GM23248 (cell line): ENCODE results near the gene PPP1R2C. TPM values are rescaled to one million over a fixed set of nuclear protein-coding genes. Genes with fewer than 3 reads are reported as not detected.
A peak's percentile ranks its signal among the peaks of the same experiment; 100 is the strongest.

ENCODE experiments used
- DNase-seq: peaks from one replicate; pipeline ENCODE4 v3.0.0-alpha.2; 2015
- H2AFZ ChIP-seq: fragments of 200-600 bp; sonication (generic); 2 replicates; pipeline ENCODE4 v1.6.1; 2016; ENCODE audit warnings: antibody characterized with exemption
- H3F3A ChIP-seq: fragments of 200-600 bp; sonication (generic); 2 replicates; pipeline ENCODE4 v1.6.1; 2016; ENCODE audit warnings: mild to moderate bottlenecking, antibody characterized with exemption, mixed run types; ENCODE audit not compliant: insufficient read depth
- H3K27ac ChIP-seq: fragments of 200-600 bp; sonication (generic); 2 replicates; pipeline ENCODE4 v1.5.1; 2016; ENCODE audit warnings: mild to moderate bottlenecking
- H3K27me3 ChIP-seq: fragments of 200-600 bp; sonication (generic); replicated peaks from 2 replicates; pipeline ENCODE4 v1.6.1; 2016; ENCODE audit warnings: mild to moderate bottlenecking; ENCODE audit not compliant: insufficient read depth
- H3K36me3 ChIP-seq: fragments of 200-600 bp; sonication (generic); 2 replicates; pipeline ENCODE4 v1.6.1; 2016; ENCODE audit warnings: low read depth, mild to moderate bottlenecking
- H3K4me1 ChIP-seq: fragments of 200-600 bp; sonication (generic); 2 replicates; pipeline ENCODE4 v1.6.1; 2016; ENCODE audit warnings: mild to moderate bottlenecking; ENCODE audit not compliant: insufficient read depth
- H3K4me2 ChIP-seq: fragments of 200-600 bp; sonication (generic); one replicate; pipeline ENCODE4 v1.6.1; 2016; ENCODE audit warnings: mild to moderate bottlenecking; ENCODE audit not compliant: unreplicated experiment
- H3K4me3 ChIP-seq: fragments of 200-600 bp; sonication (generic); 2 replicates; pipeline ENCODE4 v1.5.1; 2016; ENCODE audit warnings: mild to moderate bottlenecking
- H3K79me2 ChIP-seq: fragments of 200-600 bp; sonication (generic); 2 replicates; pipeline ENCODE4 v1.6.1; 2016; ENCODE audit warnings: mild to moderate bottlenecking; ENCODE audit not compliant: insufficient read depth
- H3K9ac ChIP-seq: fragments of 200-600 bp; sonication (generic); 2 replicates; pipeline ENCODE4 v1.6.1; 2016; ENCODE audit warnings: mild to moderate bottlenecking
- H3K9me2 ChIP-seq: fragments of 200-600 bp; sonication (generic); 2 replicates; pipeline ENCODE4 v1.6.1; 2016; ENCODE audit warnings: mixed run types, mild to moderate bottlenecking, moderate library complexity; ENCODE audit not compliant: insufficient read depth
- H3K9me3 ChIP-seq: fragments of 200-600 bp; sonication (generic); one replicate; pipeline ENCODE4 v1.6.1; 2017; ENCODE audit warnings: low read depth
- H4K20me1 ChIP-seq: fragments of 200-600 bp; sonication (generic); 2 replicates; pipeline ENCODE4 v1.6.0; 2016; ENCODE audit not compliant: insufficient read depth
- EZH2 ChIP-seq: fragments of 200-600 bp; sonication (generic); IDR thresholded peaks from 2 replicates; pipeline ENCODE4 v1.6.1; 2018; ENCODE audit warnings: antibody characterized with exemption, mild to moderate bottlenecking; ENCODE audit not compliant: insufficient read depth, poor library complexity, severe bottlenecking
- EZH2phosphoT487 ChIP-seq: fragments of 200-600 bp; sonication (generic); IDR thresholded peaks from 2 replicates; pipeline ENCODE4 v1.6.1; 2018; ENCODE audit warnings: antibody characterized with exemption, moderate library complexity, mild to moderate bottlenecking, low read depth; ENCODE audit not compliant: insufficient read depth
- WGBS, 2 experiments: methylation state at CpG; one replicate each; pipeline ENCODE4 v1.1.6; 2015 to 2017; ENCODE audit warnings: low lambda C conversion rate in 2 of 2, low coverage in 1 of 2; ENCODE audit errors: missing lambda C conversion rate in 2 of 2; 5-methylcytosine and 5-hydroxymethylcytosine counted together
- in situ Hi-C: fragments of 300-500 bp; cut with MboI; formaldehyde crosslinking; loops from 2 replicates; pipeline ENCODE4 v1.15.0; 2020
- polyA plus RNA-seq: library from polyadenylated mRNA; unstranded; fragments of >200 nt; fragmentation: Nextera tagmentation; extraction: Ambion mirVana; gene quantifications from 2 replicates; pipeline ENCODE4 v1.2.1, GENCODE V29; 2016
- total RNA-seq: library from RNA; depleted of rRNA; stranded (reverse); fragments of >200 nt; shearing (Covaris generic); gene quantifications from 2 replicates; pipeline ENCODE4 v1.2.3, GENCODE V29; 2014

PPP1R2C gene
- total and polyA plus RNA-seq, 2 experiments from 2014 or later: not detected

- Histone ChIP-seq H3K9me2 (no peaks in the 10 kb centered on the region), H3K36me3 (no peaks in the 10 kb centered on the region), H3K4me2 (no peak overlapping the region), H3K79me2 (no peaks in the 10 kb centered on the region), H3K9me3 (no peaks in the 10 kb centered on the region), H3K4me1 (no peaks in the 10 kb centered on the region), H3K27ac (no peak overlapping the region), H4K20me1 (no peaks in the 10 kb centered on the region), H3F3A (no peaks in the 10 kb centered on the region), H3K4me3 (no peak overlapping the region), H3K9ac (no peak overlapping the region), H3K27me3 (no peaks in the 10 kb centered on the region), H2AFZ (no peak overlapping the region)
- no peak for DNase-seq
- 87 to 97% methylated on average over 2 of the region's 2 CpGs for WGBS, 2 experiments
- in situ Hi-C loops: no loop called here
- TF ChIP-seq EZH2phosphoT487 (no peak), EZH2 (no peak)
Observed at GRCh38 chrX:42754115-42754514, 23.8 kb downstream of the PPP1R2C start.

DNA sequence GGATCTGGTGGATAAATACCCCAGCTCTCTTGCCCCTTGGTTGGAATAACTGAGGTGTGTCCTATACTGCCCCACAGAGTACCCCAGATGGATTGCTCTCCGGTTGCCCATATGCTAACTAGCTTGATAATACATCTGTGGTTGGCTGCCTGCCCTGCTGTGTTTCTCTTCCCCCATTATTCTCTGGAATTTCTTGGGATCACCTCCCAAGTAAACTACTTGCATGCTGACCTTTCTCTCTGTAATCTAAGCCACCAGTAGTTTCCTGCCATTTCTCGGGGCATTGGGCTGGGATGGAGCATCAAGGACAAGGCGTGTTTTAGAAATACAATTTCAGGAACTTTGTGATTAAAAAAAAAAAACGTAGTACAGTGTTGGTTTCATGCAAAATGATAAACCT lies 25.2 kb downstream of the PPP1R2C start:
- H4K20me1 ChIP-seq: no peaks in the 10 kb centered on the region
- no peaks in the 10 kb centered on the region for H3K9me3 ChIP-seq
- H3K27ac ChIP-seq: no peak overlapping the region
- WGBS, 2 experiments: 67 to 82% methylated on average over 4 of the region's 4 CpGs
- no peak overlapping the region for H3K4me3 ChIP-seq
- no peaks in the 10 kb centered on the region for H3F3A ChIP-seq
- no peaks in the 10 kb centered on the region for H3K27me3 ChIP-seq
- H2AFZ ChIP-seq: no peak overlapping the region
- TF ChIP-seq EZH2: no peak
- no peak for TF ChIP-seq EZH2phosphoT487
- in situ Hi-C loops: no loop called here
- H3K4me1 ChIP-seq: no peaks in the 10 kb centered on the region
- no peaks in the 10 kb centered on the region for H3K9me2 ChIP-seq
- no peaks in the 10 kb centered on the region for H3K36me3 ChIP-seq
- H3K4me2 ChIP-seq: no peak overlapping the region
- no peak overlapping the region for H3K9ac ChIP-seq
- H3K79me2 ChIP-seq: no peaks in the 10 kb centered on the region
- no peak for DNase-seq

DNA sequence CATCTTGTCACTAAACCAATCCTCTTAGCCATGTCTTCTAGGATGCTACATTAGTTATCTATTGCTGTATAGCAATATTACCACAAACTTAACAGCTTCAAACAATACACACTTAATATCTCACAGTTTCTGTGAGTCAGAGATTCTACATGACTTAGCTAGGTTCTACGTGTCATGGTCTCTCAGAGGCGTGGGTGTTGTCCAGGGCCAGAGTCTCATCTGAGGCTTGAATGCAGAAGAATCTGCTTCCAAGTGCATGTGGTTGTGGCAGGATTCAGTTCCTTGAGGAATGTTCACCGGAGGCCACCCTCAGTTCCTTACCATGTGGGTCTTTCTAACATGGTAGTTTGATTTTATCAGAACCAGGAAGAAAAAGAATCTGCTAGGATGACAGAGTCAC lies 26.4 kb downstream of the PPP1R2C start:
- in situ Hi-C loops: no loop called here
- no peak overlapping the region for H3K27ac ChIP-seq
- WGBS, 2 experiments: 26 to 36% methylated on average over 3 of the region's 3 CpGs

GRCh38 chrX:42748067-42748850 lies 29.7 kb downstream of the PPP1R2C start:
- DNase-seq: no peak
- Histone ChIP-seq H2AFZ (no peak overlapping the region), H3K4me2 (no peak overlapping the region), H3K9me2 (no peaks in the 10 kb centered on the region), H3K4me1 (no peaks in the 10 kb centered on the region), H3K9ac (no peak overlapping the region), H3K9me3 (no peaks in the 10 kb centered on the region), H3F3A (no peaks in the 10 kb centered on the region), H3K4me3 (no peak overlapping the region), H3K27me3 (no peaks in the 10 kb centered on the region), H3K27ac (no peak overlapping the region), H3K36me3 (no peaks in the 10 kb centered on the region), H3K79me2 (no peaks in the 10 kb centered on the region), H4K20me1 (no peaks in the 10 kb centered on the region)
- in situ Hi-C loops: no loop called here
- 78 to 81% methylated on average over 5 of the region's 5 CpGs for whole genome bisulfite sequencing, 2 experiments
- TF ChIP-seq EZH2phosphoT487: no peak
- TF ChIP-seq EZH2: no peak

More for the DNA sequence above, 26.4 kb downstream of the PPP1R2C start:
- Histone ChIP-seq H4K20me1 (no peaks in the 10 kb centered on the region), H3K4me2 (no peak overlapping the region), H3F3A (no peaks in the 10 kb centered on the region), H3K4me3 (no peak overlapping the region), H3K36me3 (no peaks in the 10 kb centered on the region), H3K9me3 (no peaks in the 10 kb centered on the region), H2AFZ (no peak overlapping the region), H3K79me2 (no peaks in the 10 kb centered on the region), H3K9me2 (no peaks in the 10 kb centered on the region), H3K9ac (no peak overlapping the region), H3K27me3 (no peaks in the 10 kb centered on the region), H3K4me1 (no peaks in the 10 kb centered on the region)
- no peak for TF ChIP-seq EZH2
- TF ChIP-seq EZH2phosphoT487: no peak
- DNase-seq: peak; percentile 45
